ENCODE measurements around the gene SEC61A1.

The SEC61A1 gene

GRCh38 chr3:128060473-128061381 lies 8.5 kb downstream of the SEC61A1 start:
- DNase-seq = no peak

DNA sequence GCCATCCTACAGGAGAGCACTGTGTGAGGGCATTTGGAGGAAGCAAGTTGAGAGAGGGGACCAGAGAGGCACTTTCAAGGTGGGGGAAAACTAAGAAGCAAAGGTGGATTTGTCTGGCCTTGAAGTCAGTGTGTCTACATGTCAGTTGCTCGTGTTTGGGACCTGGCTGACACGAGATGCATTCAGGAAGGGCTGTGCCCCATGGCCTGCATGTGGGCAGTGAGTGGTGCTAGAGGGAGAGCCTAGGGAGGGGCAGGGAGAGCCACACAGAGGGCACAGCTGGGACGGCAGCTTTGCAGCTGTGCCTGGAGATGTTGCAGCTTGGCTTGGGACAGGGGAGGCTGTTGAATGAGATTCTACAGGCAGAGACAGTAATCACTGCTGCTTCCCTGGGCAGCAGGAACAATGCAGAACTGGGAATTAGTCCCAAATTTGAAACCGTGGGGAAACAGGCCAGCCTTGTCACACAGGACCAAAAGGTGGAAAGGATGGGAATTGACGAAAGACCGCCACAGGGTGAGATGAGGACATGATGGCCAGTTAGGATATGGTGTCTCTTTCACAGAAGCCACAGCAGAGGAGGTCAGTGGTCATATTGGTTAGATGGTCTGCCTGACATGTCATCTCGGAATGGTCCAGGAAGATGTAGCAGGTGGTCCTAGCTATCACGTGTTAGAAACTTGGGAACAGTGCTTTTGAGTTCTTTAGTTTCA lies 10.0 kb downstream of the SEC61A1 start:
- no peak for DNase-seq

GRCh38 chr3:128063865-128064264 lies 11.6 kb downstream of the SEC61A1 start:
- no peak for DNase-seq

- DNase-seq = no peak
Observed at GRCh38 chr3:128064962-128065361, 12.7 kb downstream of the SEC61A1 start.

DNA sequence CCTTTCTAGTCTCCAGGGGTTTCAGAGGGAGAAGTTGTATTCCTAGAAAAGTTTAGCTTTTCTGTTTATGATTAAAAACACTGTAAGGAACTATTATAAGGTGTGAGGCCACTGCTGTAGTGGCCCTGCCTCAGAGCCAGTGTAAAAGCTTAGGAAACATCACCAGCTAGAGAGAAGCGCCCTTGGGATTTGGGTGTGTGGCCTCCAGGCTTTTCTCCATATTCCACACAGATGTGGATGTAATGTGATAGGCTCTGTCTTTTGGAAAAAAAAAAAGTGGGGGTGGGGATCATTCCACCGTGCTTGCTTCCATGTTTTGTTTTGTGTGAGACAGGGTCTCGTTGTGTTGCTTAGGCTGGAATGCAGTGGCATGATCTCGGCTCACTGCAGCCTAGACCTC lies 13.9 kb downstream of the SEC61A1 start:
- no peak for DNase-seq

GRCh38 chr3:128066676-128067075 lies 14.4 kb downstream of the SEC61A1 start:
- no peak for DNase-seq

DNA sequence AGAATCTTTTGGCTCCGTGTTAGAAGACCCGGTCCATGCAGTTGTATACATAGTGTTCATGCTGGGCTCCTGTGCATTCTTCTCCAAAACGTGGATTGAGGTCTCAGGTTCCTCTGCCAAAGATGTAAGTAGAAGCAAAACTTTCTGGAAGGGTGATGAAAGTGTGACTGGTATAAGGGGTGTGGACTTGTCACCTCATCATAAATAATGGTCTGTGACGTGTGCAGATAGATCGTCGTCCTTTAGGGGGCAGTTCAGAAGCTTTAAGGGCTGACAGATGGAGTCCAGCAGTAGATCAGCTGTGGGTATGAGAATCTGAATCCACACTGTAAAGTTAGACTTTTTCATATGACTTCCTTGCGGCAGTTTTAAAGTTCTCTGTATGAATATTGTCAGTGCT lies 15.3 kb downstream of the SEC61A1 start:
- DNase-seq = no peak

GRCh38 chr3:128068156-128068620 lies 16.0 kb downstream of the SEC61A1 start:
- no peak for DNase-seq

DNA sequence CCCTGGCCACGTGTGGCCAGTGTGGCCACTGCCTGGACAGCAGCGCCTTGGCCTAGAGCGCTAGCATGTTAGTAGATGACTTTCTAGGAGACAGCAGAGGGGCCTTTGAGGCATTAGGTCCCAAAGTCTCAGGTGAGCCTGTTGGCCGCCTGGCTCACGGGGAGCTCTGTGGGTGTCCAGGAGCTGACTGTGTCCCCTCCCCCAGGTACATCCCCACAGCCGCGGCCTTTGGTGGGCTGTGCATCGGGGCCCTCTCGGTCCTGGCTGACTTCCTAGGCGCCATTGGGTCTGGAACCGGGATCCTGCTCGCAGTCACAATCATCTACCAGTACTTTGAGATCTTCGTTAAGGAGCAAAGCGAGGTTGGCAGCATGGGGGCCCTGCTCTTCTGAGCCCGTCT lies 17.0 kb downstream of the SEC61A1 start:
- DNase-seq = no peak

- DNase-seq = no peak
Observed at GRCh38 chr3:128070898-128071591, 18.8 kb downstream of the SEC61A1 start.

GRCh38 chr3:128071771-128072453 lies 19.7 kb downstream of the SEC61A1 start:
- no peak for DNase-seq

DNA sequence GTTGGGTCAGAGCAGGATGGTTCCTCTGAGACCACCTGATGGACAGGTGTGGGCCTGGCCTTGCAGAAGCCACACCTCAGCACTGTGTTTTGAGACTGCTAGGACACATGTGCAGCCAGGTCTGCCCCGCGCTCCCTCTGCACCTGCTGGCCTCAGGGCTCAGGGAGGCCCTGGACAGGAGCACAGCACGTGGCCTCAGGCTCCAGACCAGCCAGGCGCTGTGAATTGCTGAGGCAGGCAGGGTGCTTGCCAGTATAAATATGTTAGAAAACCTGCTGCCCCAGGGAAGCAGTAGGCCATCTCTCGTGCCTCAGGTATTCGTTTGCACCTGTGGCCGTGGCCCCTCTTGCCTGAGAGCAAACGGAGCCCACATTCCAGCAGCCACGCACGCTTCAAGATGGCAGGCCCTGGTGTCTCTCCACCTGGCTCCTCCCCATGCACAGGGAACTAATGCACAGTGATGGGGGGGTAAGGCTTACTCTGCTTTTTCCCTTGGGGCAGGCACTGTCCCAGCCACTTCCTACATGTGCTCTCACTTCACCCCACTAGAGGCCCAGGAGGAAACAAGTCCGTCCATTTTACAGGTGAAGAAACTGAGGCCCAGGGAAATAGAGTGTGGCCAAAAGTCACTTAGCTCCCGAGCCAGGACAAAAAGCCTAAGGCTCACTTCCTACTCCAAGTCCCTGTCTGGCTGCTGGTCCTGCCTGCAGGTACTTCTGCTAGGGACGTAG lies 20.4 kb downstream of the SEC61A1 start:
- DNase-seq = no peak

- no peak for DNase-seq
Observed at GRCh38 chr3:128073185-128073725, 21.0 kb downstream of the SEC61A1 start.

DNA sequence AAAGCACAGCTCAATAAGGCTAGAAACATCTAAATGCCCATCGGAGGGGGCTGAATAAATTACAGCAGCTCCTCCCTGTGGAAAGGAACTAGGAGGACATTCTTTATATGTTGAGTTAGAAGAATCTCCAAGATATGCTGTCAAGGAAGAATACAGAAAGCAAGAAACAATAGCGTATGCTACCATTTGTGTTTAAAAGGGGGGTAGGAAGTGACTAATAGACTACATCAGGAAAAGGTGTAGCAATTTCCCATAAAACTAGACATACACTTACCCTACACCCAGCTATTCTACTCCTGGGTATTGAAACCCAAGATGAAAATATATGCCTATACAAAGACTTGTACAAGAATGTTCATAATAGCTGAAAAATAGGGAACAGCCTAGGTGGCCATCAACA lies 21.6 kb downstream of the SEC61A1 start:
- no peak for DNase-seq

GRCh38 chr3:128074851-128075521 lies 22.7 kb downstream of the SEC61A1 start:
- no peak for DNase-seq

- peak; percentile 88 for DNase-seq
Observed at GRCh38 chr3:128075522-128076482, 23.6 kb downstream of the SEC61A1 start.

GRCh38 chr3:128076483-128077201 lies 24.4 kb downstream of the SEC61A1 start:
- peak; percentile 38 for DNase-seq

- no peak for DNase-seq
Observed at GRCh38 chr3:128077202-128077624, 25.0 kb downstream of the SEC61A1 start.

DNA sequence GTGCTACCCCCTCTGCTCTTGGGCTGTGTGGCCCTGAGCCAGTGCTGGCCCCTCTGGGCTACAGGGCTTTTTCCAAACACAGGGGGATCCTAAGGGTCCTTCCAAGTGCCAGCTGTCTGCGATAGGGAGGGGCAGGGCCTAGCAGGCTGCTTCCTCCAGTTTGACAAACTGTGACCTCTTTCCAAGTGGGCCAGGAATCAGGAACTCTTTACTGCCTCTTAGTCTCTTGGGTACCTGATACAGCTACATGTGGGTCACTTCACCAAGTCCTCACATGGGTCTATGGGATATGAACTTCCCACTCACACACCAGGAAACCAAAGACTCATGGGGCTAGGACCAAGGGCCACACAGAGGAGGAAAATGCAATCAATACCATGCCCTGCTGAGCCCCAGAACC lies 25.4 kb downstream of the SEC61A1 start:
- DNase-seq = no peak
